ENCODE data around the gene PRIM1.
"Not testable (repeated sequence)": the region's sequence is repeated elsewhere in the genome, so short reads cannot be mapped to it uniquely, and the experiment has no call there.

DNA sequence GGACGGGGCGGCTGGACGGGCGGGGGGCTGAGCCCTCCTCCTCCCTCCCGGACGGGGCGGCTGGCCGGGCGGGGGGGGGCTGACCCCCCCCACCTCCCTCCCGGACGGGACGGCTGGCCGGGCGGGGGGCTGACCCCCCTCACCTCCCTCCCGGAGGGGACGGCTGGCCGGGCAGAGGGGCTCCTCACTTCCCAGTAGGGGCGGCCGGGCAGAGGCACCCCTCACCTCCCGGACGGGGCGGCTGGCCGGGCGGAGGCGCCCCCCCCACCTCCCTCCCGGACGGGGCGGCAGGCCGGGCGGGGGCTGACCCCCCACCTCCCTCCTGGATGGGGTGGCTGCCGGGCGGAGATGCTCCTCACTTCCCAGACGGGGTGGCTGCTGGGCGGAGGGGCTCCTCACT is 37.3 kb upstream of the PRIM1 start:
- TF ChIP-seq, protein P1, sequence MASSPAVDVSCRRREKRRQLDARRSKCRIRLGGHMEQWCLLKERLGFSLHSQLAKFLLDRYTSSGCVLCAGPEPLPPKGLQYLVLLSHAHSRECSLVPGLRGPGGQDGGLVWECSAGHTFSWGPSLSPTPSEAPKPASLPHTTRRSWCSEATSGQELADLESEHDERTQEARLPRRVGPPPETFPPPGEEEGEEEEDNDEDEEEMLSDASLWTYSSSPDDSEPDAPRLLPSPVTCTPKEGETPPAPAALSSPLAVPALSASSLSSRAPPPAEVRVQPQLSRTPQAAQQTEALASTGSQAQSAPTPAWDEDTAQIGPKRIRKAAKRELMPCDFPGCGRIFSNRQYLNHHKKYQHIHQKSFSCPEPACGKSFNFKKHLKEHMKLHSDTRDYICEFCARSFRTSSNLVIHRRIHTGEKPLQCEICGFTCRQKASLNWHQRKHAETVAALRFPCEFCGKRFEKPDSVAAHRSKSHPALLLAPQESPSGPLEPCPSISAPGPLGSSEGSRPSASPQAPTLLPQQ (tag by site-specific recombination; IDR thresholded peaks at IDR 0.05), result not testable (repeated sequence)
- TF ChIP-seq, protein P2, sequence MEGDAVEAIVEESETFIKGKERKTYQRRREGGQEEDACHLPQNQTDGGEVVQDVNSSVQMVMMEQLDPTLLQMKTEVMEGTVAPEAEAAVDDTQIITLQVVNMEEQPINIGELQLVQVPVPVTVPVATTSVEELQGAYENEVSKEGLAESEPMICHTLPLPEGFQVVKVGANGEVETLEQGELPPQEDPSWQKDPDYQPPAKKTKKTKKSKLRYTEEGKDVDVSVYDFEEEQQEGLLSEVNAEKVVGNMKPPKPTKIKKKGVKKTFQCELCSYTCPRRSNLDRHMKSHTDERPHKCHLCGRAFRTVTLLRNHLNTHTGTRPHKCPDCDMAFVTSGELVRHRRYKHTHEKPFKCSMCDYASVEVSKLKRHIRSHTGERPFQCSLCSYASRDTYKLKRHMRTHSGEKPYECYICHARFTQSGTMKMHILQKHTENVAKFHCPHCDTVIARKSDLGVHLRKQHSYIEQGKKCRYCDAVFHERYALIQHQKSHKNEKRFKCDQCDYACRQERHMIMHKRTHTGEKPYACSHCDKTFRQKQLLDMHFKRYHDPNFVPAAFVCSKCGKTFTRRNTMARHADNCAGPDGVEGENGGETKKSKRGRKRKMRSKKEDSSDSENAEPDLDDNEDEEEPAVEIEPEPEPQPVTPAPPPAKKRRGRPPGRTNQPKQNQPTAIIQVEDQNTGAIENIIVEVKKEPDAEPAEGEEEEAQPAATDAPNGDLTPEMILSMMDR (tag by site-specific recombination; IDR thresholded peaks at IDR 0.05), result not testable (repeated sequence)
- TF ChIP-seq, protein P3, sequence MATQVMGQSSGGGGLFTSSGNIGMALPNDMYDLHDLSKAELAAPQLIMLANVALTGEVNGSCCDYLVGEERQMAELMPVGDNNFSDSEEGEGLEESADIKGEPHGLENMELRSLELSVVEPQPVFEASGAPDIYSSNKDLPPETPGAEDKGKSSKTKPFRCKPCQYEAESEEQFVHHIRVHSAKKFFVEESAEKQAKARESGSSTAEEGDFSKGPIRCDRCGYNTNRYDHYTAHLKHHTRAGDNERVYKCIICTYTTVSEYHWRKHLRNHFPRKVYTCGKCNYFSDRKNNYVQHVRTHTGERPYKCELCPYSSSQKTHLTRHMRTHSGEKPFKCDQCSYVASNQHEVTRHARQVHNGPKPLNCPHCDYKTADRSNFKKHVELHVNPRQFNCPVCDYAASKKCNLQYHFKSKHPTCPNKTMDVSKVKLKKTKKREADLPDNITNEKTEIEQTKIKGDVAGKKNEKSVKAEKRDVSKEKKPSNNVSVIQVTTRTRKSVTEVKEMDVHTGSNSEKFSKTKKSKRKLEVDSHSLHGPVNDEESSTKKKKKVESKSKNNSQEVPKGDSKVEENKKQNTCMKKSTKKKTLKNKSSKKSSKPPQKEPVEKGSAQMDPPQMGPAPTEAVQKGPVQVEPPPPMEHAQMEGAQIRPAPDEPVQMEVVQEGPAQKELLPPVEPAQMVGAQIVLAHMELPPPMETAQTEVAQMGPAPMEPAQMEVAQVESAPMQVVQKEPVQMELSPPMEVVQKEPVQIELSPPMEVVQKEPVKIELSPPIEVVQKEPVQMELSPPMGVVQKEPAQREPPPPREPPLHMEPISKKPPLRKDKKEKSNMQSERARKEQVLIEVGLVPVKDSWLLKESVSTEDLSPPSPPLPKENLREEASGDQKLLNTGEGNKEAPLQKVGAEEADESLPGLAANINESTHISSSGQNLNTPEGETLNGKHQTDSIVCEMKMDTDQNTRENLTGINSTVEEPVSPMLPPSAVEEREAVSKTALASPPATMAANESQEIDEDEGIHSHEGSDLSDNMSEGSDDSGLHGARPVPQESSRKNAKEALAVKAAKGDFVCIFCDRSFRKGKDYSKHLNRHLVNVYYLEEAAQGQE (tag by site-specific recombination; IDR thresholded peaks at IDR 0.05), result not testable (repeated sequence)
